HG03045 (cell line): Measurements from ENCODE around the gene MGMT.

ENCODE experiments used
- ATAC-seq: cut with Tn5 transposase; IDR thresholded peaks from one replicate; pipeline ENCODE4 v1.9.1; 2021; ENCODE audit warnings: mild to moderate bottlenecking, moderate library complexity; ENCODE audit not compliant: unreplicated experiment

The MGMT gene

GRCh38 chr10:129615381-129615780 is 148.3 kb downstream of the MGMT start:
- ATAC-seq, result no peak

DNA sequence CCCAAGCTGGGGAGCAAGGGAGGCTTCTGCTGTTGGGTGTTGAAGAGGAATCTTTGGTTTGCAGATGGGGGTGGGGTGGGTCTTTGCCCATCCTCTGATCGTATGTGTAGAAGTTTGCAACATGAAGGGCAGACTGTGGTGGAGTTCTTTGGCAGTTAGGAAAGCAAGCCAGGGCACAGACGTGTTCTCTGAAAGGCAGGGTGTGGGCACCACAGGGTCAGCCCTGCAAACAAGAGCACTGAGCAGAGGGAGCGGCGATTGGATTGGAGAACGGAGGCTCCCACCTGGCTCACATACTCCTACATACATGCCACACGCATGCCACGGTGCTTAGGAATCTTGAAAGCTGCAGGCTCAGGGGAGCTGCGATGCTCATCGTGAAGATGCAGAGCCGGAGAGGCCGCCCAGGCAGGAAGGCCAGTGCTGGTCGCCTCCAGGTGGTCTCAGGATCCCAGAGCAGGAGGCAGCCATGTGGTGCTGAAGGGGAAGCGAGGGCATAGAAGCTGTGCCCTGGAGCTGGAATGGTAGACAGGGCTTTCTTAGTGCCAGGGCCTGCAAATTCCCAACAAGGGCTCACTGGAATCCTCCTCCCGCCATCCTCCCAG is 149.0 kb downstream of the MGMT start:
- no peak for ATAC-seq

DNA sequence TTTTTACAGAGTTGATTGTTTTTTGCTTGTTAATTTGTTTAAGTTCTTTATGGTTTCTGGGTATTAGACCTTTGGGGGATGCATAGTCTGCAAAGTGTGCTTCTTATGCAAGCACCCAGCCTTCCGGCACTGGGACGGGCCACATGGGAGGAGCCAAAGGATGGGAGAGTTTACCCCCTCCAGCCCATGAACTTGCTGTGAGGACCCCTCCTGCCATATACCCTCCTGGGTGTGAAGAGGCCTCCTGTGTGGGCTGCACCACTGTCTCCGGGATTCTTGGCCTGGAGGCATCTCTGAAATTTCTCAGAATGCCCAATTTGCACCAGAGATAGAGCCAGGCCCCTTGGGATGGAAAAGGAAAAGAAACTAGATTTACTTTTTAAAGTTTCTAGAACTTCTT is 150.7 kb downstream of the MGMT start:
- no peak for ATAC-seq

- no peak for ATAC-seq
These were observed 154.0 kb downstream of the MGMT start for GRCh38 chr10:129621062-129621461.

DNA sequence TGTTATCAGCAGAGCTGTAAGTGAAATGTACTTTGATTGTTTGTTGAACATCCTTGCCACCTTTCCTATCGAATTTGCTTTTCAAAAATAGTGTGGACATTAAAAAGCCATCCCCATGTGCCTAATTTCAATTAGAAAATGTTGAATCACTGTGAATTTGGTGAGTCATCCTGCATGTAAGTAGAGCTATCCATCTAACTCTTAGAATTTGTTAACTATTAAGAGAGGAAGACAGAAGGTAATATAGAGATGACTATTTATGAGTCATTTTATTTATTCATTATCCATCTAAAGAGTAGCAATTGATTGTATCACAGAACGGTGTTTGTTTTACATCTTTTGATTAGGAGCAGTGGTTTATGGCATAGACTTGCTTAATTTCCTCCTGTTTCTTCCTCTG is 154.7 kb downstream of the MGMT start:
- ATAC-seq, result no peak

DNA sequence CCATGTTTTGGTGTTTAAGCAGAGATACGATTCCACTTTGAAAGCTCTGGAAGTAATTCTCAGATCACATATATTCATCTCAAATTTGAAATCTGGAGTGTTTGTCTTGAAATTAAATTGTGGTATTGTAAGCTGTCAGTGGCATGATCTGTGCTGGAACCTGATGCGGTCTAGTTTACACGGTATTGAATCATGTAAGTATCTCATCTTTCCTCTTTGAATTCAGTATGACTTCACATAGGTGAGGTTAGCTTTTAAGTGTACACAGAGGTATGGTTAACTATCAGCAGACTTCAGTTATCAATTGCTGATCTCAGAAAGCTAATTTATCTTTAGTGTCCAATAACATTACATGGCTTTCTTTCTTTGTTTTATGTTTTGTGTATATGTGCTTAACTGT is 155.2 kb downstream of the MGMT start:
- no peak for ATAC-seq

GRCh38 chr10:129622736-129623135 is 155.7 kb downstream of the MGMT start:
- ATAC-seq, result no peak

DNA sequence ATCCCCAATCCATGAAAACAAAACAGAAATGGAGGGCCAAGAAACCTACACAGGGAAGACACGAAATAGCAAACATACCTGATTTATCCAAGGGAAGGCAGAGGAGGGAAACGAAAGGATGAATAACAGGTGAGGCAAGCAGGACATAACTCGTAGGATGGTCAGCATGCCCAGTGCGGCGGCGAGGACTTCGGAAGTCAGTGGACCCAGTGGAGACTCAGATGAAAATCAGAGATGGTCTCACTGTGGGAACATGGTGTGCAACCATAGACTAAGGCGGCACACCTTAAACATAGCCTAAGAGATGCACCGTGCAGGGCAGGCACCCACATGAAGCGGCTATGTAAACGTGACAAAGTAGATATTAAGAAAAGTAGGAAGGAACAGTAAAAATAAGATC is 157.5 kb downstream of the MGMT start:
- no peak for ATAC-seq

GRCh38 chr10:129626309-129626708 is 159.3 kb downstream of the MGMT start:
- no peak for ATAC-seq

DNA sequence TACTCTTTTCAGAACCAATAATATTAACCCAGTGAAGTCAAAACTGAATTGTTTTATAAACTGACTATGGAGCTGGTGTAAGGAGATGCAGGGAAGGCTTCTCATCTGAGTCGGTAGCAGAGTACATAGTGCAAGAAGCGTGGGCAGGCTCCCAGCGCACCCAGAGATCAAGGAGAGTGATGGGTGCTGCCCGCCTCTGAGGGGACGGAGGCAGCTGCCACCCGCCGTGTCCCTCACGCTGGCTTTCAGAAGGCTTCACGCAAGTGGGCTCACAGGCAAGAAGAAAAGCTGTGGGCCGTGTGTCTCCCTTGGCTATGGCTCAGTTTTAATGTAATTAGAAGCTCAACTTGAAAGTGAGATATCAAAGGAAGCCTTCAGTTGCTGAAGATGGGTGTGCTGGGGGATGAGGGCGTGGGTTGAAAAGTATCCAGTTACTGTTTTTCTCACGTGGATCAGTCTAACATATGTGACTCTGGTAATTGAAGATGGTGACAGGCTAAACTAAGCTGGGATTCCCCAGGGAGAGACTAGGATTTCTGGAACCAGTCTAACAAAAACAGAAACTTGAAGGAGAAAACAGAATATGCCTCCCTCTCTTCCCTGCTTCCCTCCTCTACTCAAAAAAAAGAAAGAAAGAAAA is 159.9 kb downstream of the MGMT start:
- ATAC-seq, result no peak

- ATAC-seq, result no peak
These were observed 160.4 kb downstream of the MGMT start for GRCh38 chr10:129627442-129627841.

DNA sequence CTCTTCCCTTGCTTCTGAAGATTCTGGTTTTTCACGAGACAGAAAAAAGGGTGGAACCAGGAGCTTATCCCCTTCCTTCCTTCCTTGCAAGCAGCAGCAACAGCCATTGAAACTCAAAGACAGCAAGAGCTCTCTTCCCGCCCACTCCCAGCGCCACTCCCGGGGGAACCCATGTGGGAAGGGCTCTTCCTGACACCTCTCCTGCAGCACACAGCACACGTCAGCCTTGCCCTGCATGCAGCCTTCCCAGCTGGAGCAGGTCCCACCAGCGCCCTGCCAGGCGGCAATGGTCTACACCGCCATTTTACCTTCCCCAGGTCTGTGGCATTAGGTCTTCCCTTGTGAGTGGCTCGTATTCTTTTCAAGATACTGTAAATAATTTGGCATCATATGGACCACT is 161.8 kb downstream of the MGMT start:
- no peak for ATAC-seq

GRCh38 chr10:129629911-129630310 is 162.9 kb downstream of the MGMT start:
- ATAC-seq, result no peak

- no peak for ATAC-seq
These were observed 164.0 kb downstream of the MGMT start for GRCh38 chr10:129631006-129631405.

GRCh38 chr10:129631870-129632623 is 165.0 kb downstream of the MGMT start:
- ATAC-seq, result no peak

DNA sequence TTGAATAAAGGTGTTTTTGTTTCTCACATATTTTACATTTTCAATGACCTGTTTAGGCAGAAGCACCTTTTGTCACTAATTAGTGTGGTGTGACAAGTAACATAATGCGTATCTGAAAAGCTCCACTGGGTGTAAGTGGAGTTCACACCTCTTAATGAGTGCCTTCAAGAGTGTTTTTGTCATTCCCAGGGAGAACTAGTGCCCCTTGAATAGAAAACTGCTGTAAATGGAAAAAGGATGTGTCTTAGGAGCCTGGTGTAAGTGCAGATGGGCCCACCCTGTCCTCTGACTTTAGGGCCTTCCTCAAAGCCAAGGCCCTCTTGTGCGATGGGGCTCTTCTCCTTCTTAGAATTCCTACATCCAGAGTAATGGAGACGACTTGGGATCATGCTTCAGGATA is 170.0 kb downstream of the MGMT start:
- ATAC-seq, result no peak

DNA sequence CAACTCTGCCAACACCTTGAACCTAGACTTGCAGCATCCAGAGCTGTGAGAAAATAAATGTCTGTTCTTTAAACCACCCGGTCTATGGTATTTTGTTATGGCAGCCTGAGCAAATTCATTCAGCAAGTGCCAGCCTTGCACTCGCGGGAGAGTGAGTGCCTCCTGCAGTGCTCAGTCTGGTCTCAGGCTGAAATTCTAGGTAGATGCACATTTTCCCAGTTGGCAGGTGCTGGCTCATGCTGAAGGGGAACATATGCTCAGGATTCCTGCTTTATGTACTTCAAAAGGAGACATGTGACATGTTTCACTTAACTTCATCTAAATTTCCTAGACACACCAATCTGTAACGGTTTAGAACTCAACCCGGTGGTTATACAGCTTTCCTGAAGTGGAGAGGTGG is 170.8 kb downstream of the MGMT start:
- ATAC-seq, result no peak

DNA sequence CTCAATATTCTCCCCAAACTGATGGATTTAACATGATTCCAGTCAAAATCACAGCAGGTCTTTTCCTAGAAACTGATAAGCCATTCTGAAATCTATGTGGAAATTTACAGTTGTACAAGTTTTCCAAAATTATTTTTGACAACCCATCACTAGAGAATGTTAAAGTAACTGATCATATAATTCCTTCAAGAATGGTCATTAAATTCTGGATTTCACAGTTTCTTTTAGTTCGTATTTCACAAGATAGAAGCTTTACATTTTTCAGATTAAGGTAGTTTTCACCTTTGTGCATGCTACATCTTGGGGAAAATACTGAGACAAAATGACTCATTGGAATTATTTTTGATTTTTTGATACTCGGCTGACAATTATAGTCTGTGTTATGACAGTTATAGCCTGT is 174.3 kb downstream of the MGMT start:
- no peak for ATAC-seq

- ATAC-seq, result no peak
These were observed 174.9 kb downstream of the MGMT start for GRCh38 chr10:129641982-129642381.

GRCh38 chr10:129642427-129642826 is 175.4 kb downstream of the MGMT start:
- ATAC-seq, result no peak

GRCh38 chr10:129643266-129643665 is 176.2 kb downstream of the MGMT start:
- no peak for ATAC-seq

GRCh38 chr10:129645487-129645886 is 178.4 kb downstream of the MGMT start:
- no peak for ATAC-seq
